RWPE2 (cell line): Measurements from ENCODE around the gene IPO9.

ENCODE experiments used
- ATAC-seq: fragments of 200-7000 bp; cut with Tn5 transposase; 3 replicates; pipeline ENCODE4 v1.9.1; 2021; ENCODE audit warnings: low read depth
- DNase-seq: peaks from one replicate; pipeline ENCODE4 v3.0.0-alpha.2; 2020; ENCODE audit warnings: low spot score
- H3K27ac ChIP-seq: fragments of 450-650 bp; 2 replicates; pipeline ENCODE4 v1.5.1; 2017; ENCODE audit warnings: mild to moderate bottlenecking; ENCODE audit not compliant: poor library complexity, severe bottlenecking
- H3K27me3 ChIP-seq: fragments of 250-450 bp; sonication (Bioruptor Pico); 2 replicates; pipeline ENCODE4 v1.5.1; 2021; ENCODE audit warnings: mild to moderate bottlenecking, moderate library complexity; ENCODE audit not compliant: insufficient read depth, poor library complexity, severe bottlenecking
- H3K36me3 ChIP-seq: fragments of 250-450 bp; sonication (Bioruptor Pico); 2 replicates; pipeline ENCODE4 v1.5.1; 2020; ENCODE audit warnings: low read depth, mild to moderate bottlenecking, moderate library complexity
- H3K4me1 ChIP-seq: fragments of 250-450 bp; sonication (Bioruptor Pico); 2 replicates; pipeline ENCODE4 v1.5.1; 2021; ENCODE audit warnings: mild to moderate bottlenecking, moderate library complexity; ENCODE audit not compliant: insufficient read depth, poor library complexity, severe bottlenecking
- H3K4me3 ChIP-seq: fragments of 250-450 bp; sonication (Bioruptor Pico); 2 replicates; pipeline ENCODE4 v1.5.1; 2021; ENCODE audit warnings: mild to moderate bottlenecking, moderate library complexity; ENCODE audit not compliant: severe bottlenecking
- H3K9me3 ChIP-seq: fragments of 250-450 bp; sonication (Bioruptor Pico); 2 replicates; pipeline ENCODE4 v1.5.1; 2021; ENCODE audit warnings: mild to moderate bottlenecking, moderate library complexity; ENCODE audit not compliant: severe bottlenecking
- TF ChIP-seq, protein P1 (sequence below): fragments of 450-650 bp; IDR thresholded peaks from one replicate; pipeline ENCODE4 v1.5.1; 2017; ENCODE audit warnings: mild to moderate bottlenecking, moderate library complexity; ENCODE audit not compliant: poor library complexity, severe bottlenecking

The IPO9 gene

GRCh38 chr1:201842472-201843027 lies 13.6 kb downstream of the IPO9 start:
- H3K36me3 ChIP-seq = peaks cover 50% of the 10 kb centered on the region
- ATAC-seq = no peak
- H3K4me1 ChIP-seq = no peaks in the 10 kb centered on the region
- no peak overlapping the region for H3K4me3 ChIP-seq
- no peaks in the 10 kb centered on the region for H3K27me3 ChIP-seq
- H3K27ac ChIP-seq = no peak overlapping the region
- no peaks in the 10 kb centered on the region for H3K9me3 ChIP-seq
- no peak for DNase-seq
- TF ChIP-seq, protein P1, sequence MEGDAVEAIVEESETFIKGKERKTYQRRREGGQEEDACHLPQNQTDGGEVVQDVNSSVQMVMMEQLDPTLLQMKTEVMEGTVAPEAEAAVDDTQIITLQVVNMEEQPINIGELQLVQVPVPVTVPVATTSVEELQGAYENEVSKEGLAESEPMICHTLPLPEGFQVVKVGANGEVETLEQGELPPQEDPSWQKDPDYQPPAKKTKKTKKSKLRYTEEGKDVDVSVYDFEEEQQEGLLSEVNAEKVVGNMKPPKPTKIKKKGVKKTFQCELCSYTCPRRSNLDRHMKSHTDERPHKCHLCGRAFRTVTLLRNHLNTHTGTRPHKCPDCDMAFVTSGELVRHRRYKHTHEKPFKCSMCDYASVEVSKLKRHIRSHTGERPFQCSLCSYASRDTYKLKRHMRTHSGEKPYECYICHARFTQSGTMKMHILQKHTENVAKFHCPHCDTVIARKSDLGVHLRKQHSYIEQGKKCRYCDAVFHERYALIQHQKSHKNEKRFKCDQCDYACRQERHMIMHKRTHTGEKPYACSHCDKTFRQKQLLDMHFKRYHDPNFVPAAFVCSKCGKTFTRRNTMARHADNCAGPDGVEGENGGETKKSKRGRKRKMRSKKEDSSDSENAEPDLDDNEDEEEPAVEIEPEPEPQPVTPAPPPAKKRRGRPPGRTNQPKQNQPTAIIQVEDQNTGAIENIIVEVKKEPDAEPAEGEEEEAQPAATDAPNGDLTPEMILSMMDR = no peak

DNA sequence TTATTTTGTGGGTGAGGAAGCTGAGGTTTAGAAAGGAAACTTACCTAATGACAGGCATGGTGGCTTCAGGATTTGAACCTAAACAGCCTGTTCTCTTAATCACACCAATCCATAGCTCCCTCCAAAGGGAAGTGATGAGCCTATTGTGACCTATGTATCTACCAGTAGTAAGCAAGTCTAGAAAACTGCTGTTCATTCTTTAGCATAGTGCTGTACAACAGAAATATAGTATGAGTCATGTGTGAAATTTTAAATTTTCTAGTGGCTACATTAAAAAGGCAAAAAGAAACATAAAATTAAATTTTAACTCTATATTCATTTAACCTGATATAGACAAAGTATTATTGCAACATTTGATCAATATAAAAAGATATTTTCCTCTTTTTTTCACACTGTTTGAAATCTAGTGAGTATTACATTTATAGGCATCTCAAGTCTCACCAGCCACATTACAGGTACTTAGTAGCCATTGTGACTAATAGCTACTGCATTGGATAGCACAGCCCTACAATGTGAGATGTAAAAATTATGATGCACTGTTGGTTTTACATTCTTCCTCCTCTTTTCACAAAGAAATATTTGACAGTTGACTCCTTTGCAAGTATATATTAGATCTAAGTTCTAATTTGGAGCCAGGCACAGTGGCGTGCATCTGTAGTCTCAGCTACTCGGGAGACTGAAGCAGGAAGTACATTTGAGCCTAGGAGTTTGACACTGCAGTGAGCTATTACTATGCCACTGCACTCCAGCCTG lies 16.6 kb downstream of the IPO9 start:
- DNase-seq = no peak
- H3K4me3 ChIP-seq = no peak overlapping the region
- H3K9me3 ChIP-seq = no peaks in the 10 kb centered on the region
- TF ChIP-seq, protein P1 = no peak
- peak; percentile 59 for ATAC-seq
- peaks cover 60% of the 10 kb centered on the region for H3K36me3 ChIP-seq
- no peaks in the 10 kb centered on the region for H3K27me3 ChIP-seq
- peak overlapping the region; percentile 35 for H3K27ac ChIP-seq
- peaks cover 22% of the 10 kb centered on the region for H3K4me1 ChIP-seq

- H3K4me3 ChIP-seq = no peak overlapping the region
- DNase-seq (no peak), ATAC-seq (no peak)
- TF ChIP-seq, protein P1 = no peak
- H3K9me3 ChIP-seq = no peaks in the 10 kb centered on the region
- H3K27me3 ChIP-seq = no peaks in the 10 kb centered on the region
- no peak overlapping the region for H3K27ac ChIP-seq
- H3K36me3 ChIP-seq = peaks cover 64% of the 10 kb centered on the region
- H3K4me1 ChIP-seq = peaks cover 22% of the 10 kb centered on the region
Observed at GRCh38 chr1:201847150-201847549, 18.2 kb downstream of the IPO9 start.

- no peak for DNase-seq
- no peaks in the 10 kb centered on the region for H3K9me3 ChIP-seq
- no peak for ATAC-seq
- no peak overlapping the region for H3K4me3 ChIP-seq
- H3K27me3 ChIP-seq = no peaks in the 10 kb centered on the region
- TF ChIP-seq, protein P1 = no peak
- H3K4me1 ChIP-seq = peaks cover 22% of the 10 kb centered on the region
- H3K36me3 ChIP-seq = peaks cover 74% of the 10 kb centered on the region
- H3K27ac ChIP-seq = peak overlapping the region; percentile 78
Observed at GRCh38 chr1:201848230-201848629, 19.3 kb downstream of the IPO9 start.
